C4-2B (cell line): ENCODE measurements around the gene PLXNA4.

Experiments used
- ZFX ChIP-seq: fragments of 450-650 bp; IDR thresholded peaks from 2 replicates; pipeline ENCODE4 v1.6.1; 2017
- TF ChIP-seq, protein P1 (sequence below): fragments of 450-650 bp; conservative IDR thresholded peaks from 2 replicates; pipeline ENCODE4 v1.5.1; 2017; ENCODE audit warnings: mild to moderate bottlenecking

DNA sequence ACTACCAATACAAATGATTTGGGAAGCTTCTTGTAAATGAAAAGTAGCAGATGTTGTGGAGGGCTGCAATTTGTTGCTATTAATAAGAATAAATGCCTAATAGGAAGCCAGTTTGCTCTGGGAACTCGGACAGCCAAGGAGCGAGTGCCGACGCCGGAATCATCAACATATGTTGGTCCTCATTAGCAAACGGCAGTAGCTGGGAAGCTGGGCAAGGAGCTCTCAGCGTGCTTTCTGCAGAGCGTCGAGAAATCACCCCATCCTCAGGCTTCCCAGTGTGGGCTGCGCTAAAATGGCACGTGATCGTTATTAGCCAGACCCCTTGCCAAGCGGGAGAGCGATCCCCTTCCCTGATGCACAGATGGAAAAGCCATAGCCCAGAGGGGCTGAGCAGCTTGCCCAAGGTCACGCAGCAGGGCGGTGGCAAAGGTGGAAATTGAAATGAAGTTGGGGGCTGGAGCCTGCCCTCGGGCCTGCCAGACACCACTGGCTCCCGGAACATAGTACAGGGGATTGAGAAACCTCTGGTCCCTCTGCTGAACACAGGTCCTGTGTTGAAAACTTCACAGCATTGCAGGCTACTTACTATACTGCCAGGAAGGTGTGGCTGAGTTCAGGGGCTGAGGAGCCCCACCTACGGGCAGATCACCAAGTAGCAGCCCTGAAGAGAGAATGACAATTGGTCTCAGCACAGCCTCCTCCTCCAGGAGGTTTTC lies 326.9 kb downstream of the PLXNA4 start:
- TF ChIP-seq ZFX, result no peak
- TF ChIP-seq, protein P1, sequence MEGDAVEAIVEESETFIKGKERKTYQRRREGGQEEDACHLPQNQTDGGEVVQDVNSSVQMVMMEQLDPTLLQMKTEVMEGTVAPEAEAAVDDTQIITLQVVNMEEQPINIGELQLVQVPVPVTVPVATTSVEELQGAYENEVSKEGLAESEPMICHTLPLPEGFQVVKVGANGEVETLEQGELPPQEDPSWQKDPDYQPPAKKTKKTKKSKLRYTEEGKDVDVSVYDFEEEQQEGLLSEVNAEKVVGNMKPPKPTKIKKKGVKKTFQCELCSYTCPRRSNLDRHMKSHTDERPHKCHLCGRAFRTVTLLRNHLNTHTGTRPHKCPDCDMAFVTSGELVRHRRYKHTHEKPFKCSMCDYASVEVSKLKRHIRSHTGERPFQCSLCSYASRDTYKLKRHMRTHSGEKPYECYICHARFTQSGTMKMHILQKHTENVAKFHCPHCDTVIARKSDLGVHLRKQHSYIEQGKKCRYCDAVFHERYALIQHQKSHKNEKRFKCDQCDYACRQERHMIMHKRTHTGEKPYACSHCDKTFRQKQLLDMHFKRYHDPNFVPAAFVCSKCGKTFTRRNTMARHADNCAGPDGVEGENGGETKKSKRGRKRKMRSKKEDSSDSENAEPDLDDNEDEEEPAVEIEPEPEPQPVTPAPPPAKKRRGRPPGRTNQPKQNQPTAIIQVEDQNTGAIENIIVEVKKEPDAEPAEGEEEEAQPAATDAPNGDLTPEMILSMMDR, result peak; percentile 62
